Mesenchymal stem cell (in vitro differentiated cells and primary cell): ENCODE results near the gene SYNGR3.
A peak's percentile ranks its signal among the peaks of the same experiment; 100 is the strongest.

Experiments
- DNase-seq: peaks from one replicate; pipeline ENCODE4 v3.0.0-alpha.2; 2013
- H2AFZ ChIP-seq: one replicate; pipeline ENCODE4 v1.6.1; 2013; ENCODE audit warnings: low read depth, mild to moderate bottlenecking, control low read depth, inconsistent platforms, low read length, moderate library complexity
- H2AK5ac ChIP-seq: 2 replicates; pipeline ENCODE4 v1.6.1; 2013; ENCODE audit warnings: low read length, moderate library complexity, mild to moderate bottlenecking, inconsistent platforms; ENCODE audit not compliant: severe bottlenecking
- H2BK120ac ChIP-seq: one replicate; pipeline ENCODE4 v1.6.1; 2013; ENCODE audit warnings: low read depth, mild to moderate bottlenecking, inconsistent platforms, low read length, moderate library complexity
- H2BK12ac ChIP-seq, 2 experiments: one replicate each; pipeline ENCODE4 v1.6.1; 2013; ENCODE audit warnings: inconsistent platforms in 2 of 2, low read length in 2 of 2, mild to moderate bottlenecking in 2 of 2, moderate library complexity in 2 of 2, control low read depth in 1 of 2
- H2BK15ac ChIP-seq: one replicate; pipeline ENCODE4 v1.6.1; 2013; ENCODE audit warnings: mild to moderate bottlenecking, low read depth, inconsistent platforms; ENCODE audit not compliant: poor library complexity, severe bottlenecking
- H2BK5ac ChIP-seq: 2 replicates; pipeline ENCODE4 v1.6.1; 2013; ENCODE audit warnings: low read depth, mild to moderate bottlenecking, low read length, control low read depth, inconsistent platforms; ENCODE audit not compliant: poor library complexity, severe bottlenecking
- H3K14ac ChIP-seq, 2 experiments: one replicate each; pipeline ENCODE4 v1.6.1; 2013; ENCODE audit warnings: inconsistent platforms in 2 of 2, low read length in 2 of 2, control low read depth in 1 of 2, mild to moderate bottlenecking in 1 of 2, moderate library complexity in 1 of 2
- H3K18ac ChIP-seq, 2 experiments: one replicate each; pipeline ENCODE4 v1.6.1; 2013; ENCODE audit warnings: inconsistent platforms in 2 of 2, low read length in 2 of 2, control low read depth in 1 of 2, low read depth in 1 of 2, mild to moderate bottlenecking in 1 of 2
- H3K23ac ChIP-seq, 2 experiments: one replicate each; pipeline ENCODE4 v1.6.1; 2013; ENCODE audit warnings: inconsistent platforms in 2 of 2, low read length in 2 of 2, mild to moderate bottlenecking in 2 of 2, moderate library complexity in 2 of 2, control low read depth in 1 of 2
- H3K27ac ChIP-seq: 2 replicates; pipeline ENCODE4 v1.5.1; 2013; ENCODE audit warnings: mild to moderate bottlenecking, moderate library complexity, low read length, control low read depth, inconsistent platforms; ENCODE audit not compliant: poor library complexity, severe bottlenecking
- H3K27me3 ChIP-seq, 2 experiments: 2 replicates each; pipeline versions ENCODE4 v1.6.1 to v1.7.0; 2013; ENCODE audit warnings: low read length in 2 of 2, mild to moderate bottlenecking in 2 of 2, moderate library complexity in 2 of 2, control low read depth in 1 of 2, inconsistent platforms in 1 of 2; ENCODE audit not compliant: control insufficient read depth in 1 of 2, insufficient read depth in 1 of 2
- H3K36me3 ChIP-seq, 2 experiments: 2 replicates each; pipeline versions ENCODE4 v1.6.1 to v1.7.0; 2013; ENCODE audit warnings: low read length in 2 of 2, control low read depth in 1 of 2, inconsistent platforms in 1 of 2, low read depth in 1 of 2, mild to moderate bottlenecking in 1 of 2; ENCODE audit not compliant: insufficient read depth in 2 of 2, control insufficient read depth in 1 of 2
- H3K4ac ChIP-seq, 2 experiments: one replicate each; pipeline ENCODE4 v1.6.1; 2013; ENCODE audit warnings: inconsistent platforms in 2 of 2, low read length in 2 of 2, mild to moderate bottlenecking in 2 of 2, moderate library complexity in 2 of 2, control low read depth in 1 of 2, low read depth in 1 of 2
- H3K4me1 ChIP-seq: 2 replicates; pipeline ENCODE4 v1.6.1; 2013; ENCODE audit warnings: low read depth, low read length, control low read depth; ENCODE audit not compliant: control insufficient read depth, insufficient read depth
- H3K4me2 ChIP-seq: 2 replicates; pipeline ENCODE4 v1.6.1; 2013; ENCODE audit warnings: low read length, mild to moderate bottlenecking, inconsistent platforms; ENCODE audit not compliant: poor library complexity, severe bottlenecking
- H3K4me3 ChIP-seq, 2 experiments: 2 replicates each; pipeline versions ENCODE4 v1.5.1 to v1.7.0; 2013; ENCODE audit warnings: low read length in 2 of 2, mild to moderate bottlenecking in 2 of 2, control low read depth in 1 of 2, low read depth in 1 of 2; ENCODE audit not compliant: insufficient read depth in 1 of 2
- H3K79me1 ChIP-seq: replicated peaks from 2 replicates; pipeline ENCODE4 v1.6.1; 2013; ENCODE audit warnings: mild to moderate bottlenecking, control low read depth, low read length, inconsistent platforms; ENCODE audit not compliant: poor library complexity, severe bottlenecking
- H3K9ac ChIP-seq: 2 replicates; pipeline ENCODE4 v1.7.0; 2013; ENCODE audit warnings: mild to moderate bottlenecking, low read length, moderate library complexity
- H3K9me3 ChIP-seq: 2 replicates; pipeline ENCODE4 v1.7.0; 2013; ENCODE audit warnings: mild to moderate bottlenecking, low read length; ENCODE audit not compliant: control insufficient read depth
- H4K8ac ChIP-seq: one replicate; pipeline ENCODE4 v1.6.1; 2013; ENCODE audit warnings: inconsistent platforms, mild to moderate bottlenecking, low read length, moderate library complexity
- H4K91ac ChIP-seq: one replicate; pipeline ENCODE4 v1.6.1; 2013; ENCODE audit warnings: mild to moderate bottlenecking, low read length, inconsistent platforms
- WGBS: methylation state at CpG from one replicate; pipeline ENCODE4 v1.1.7; 2013; ENCODE audit warnings: mixed read lengths; 5-methylcytosine and 5-hydroxymethylcytosine counted together

The SYNGR3 gene

DNA sequence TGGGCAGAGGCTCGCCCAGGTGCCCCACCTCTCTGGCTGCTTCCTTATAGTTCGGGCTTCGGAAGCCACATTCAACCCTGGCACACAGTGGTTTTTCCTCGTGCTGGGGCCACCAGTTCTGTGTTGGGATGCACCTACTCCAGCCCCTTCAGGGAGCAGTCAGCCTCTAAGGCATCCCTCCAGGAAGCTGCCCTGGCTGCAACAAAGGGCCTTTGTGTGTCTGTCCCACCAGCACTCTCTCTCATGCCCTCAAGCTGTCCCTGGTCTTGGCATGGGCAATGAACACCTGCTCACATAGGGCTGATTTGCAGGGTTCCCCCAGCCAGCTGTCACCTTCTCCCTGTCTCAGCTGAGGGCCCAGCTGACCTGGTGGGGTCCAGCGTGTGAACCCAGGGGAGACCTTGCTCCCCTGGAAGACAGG, 7.7 kb upstream of the SYNGR3 start:
- no peak overlapping the region for H3K18ac ChIP-seq
- no peak overlapping the region for H3K4me3 ChIP-seq
- H3K9me3 ChIP-seq, result no peaks in the 10 kb centered on the region
- H3K4me1 ChIP-seq, result peaks cover 35% of the 10 kb centered on the region
- H3K4me2 ChIP-seq, result no peak overlapping the region
- H3K4ac ChIP-seq, result no peak overlapping the region
- no peak overlapping the region for H4K91ac ChIP-seq
- no peak overlapping the region for H4K8ac ChIP-seq
- H2BK5ac ChIP-seq, result no peak overlapping the region
- peaks cover 35 to 41% of the 10 kb centered on the region in 2 experiments for H3K27me3 ChIP-seq
- no peak for DNase-seq
- no peak overlapping the region for H3K14ac ChIP-seq
- peaks cover 17% of the 10 kb centered on the region for H3K79me1 ChIP-seq
- no peak overlapping the region for H2AK5ac ChIP-seq
- no peak overlapping the region for H3K9ac ChIP-seq
- no peak overlapping the region for H3K27ac ChIP-seq
- peaks cover 31 to 51% of the 10 kb centered on the region in 2 experiments for H3K36me3 ChIP-seq
- H2AFZ ChIP-seq, result no peak overlapping the region
- no peak overlapping the region for H3K23ac ChIP-seq
- no peak overlapping the region for H2BK15ac ChIP-seq
- no peak overlapping the region for H2BK120ac ChIP-seq
- WGBS, result 63% methylated on average over 5 of the region's 5 CpGs
- no peak overlapping the region for H2BK12ac ChIP-seq

DNA sequence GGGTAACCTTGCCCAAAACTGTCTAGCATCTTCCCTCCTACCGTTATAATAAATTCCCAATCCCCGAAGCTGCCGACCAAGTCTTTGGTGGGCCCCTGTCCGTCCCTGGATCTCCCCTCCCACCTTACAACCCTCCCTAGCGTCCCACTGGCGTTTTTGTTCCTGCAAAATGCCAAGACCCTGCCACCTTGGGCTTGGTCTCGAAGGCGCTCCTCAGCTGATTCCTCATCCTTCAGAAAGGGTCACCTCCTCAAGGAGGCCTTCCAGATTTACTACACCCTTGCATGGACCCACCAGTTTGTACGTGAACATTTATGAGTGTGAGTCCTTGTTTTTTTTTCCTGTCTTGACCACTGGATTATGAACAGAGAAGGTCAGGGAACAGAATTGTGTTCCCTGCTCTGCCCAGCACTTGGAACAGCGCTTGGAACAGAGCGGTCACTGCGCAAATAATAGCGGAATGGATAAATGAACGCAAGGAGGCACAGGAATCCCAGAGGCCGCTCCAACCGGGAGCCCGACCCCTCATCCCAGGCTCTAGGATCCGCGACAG, 6.7 kb upstream of the SYNGR3 start:
- peaks cover 35 to 41% of the 10 kb centered on the region in 2 experiments for H3K27me3 ChIP-seq
- no peak overlapping the region for H2BK15ac ChIP-seq
- H3K4me3 ChIP-seq, result peak overlapping the region; percentile 81 to 88
- no peak overlapping the region for H2BK12ac ChIP-seq
- no peak for DNase-seq
- peaks cover 35% of the 10 kb centered on the region for H3K4me1 ChIP-seq
- H4K8ac ChIP-seq, result no peak overlapping the region
- H3K4me2 ChIP-seq, result peak overlapping the region; percentile 97
- H3K9me3 ChIP-seq, result no peaks in the 10 kb centered on the region
- peak overlapping the region in 1 of 2 experiments; percentile 88 for H3K18ac ChIP-seq
- H3K79me1 ChIP-seq, result peaks cover 20% of the 10 kb centered on the region
- H4K91ac ChIP-seq, result no peak overlapping the region
- H2AK5ac ChIP-seq, result no peak overlapping the region
- H3K27ac ChIP-seq, result no peak overlapping the region
- peak overlapping the region; percentile 81 for H3K9ac ChIP-seq
- H3K36me3 ChIP-seq, result peaks cover 25 to 47% of the 10 kb centered on the region in 2 experiments
- WGBS, result 43% methylated on average over 19 of the region's 19 CpGs
- H3K23ac ChIP-seq, result peak overlapping the region in 1 of 2 experiments; percentile 91
- H2BK120ac ChIP-seq, result no peak overlapping the region
- H2AFZ ChIP-seq, result peak overlapping the region; percentile 90
- no peak overlapping the region for H3K4ac ChIP-seq
- no peak overlapping the region for H2BK5ac ChIP-seq
- no peak overlapping the region for H3K14ac ChIP-seq

DNA sequence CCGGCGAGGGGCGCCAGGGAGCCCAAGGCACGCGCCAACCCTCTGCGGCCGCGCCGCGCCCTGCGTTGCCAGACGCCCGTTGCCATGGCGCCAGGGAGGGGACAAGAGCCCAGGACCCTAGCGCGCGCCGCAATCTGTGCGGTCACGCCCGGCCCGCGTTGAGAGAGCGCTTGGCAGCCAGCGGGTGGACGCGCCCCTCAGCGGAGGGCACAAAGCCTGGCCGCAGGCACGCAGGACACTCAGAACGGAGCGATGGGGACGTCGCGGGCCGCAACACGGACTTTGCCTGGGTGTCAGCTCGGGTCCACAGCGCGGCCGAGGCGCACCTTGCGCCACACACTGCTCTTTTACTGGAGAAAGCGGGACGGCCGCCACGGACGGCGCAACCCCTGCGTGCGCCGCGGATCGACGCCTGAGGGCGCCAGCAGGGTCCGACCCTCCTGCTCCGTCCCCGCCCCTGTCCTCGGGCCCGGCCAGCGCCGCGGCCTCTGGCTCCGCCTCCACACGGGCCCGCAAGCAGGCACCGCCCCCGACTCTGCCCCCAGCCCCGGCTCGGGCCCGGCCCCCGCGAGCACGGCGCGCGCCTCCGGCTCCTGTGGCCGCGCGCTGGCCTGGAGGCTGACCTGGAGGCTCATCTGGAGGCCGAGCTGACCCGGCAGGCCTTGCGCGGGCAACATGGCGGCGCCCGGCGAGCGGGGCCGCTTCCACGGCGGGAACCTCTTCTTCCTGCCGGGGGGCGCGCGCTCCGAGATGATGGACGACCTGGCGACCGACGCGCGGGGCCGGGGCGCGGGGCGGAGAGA, 6.0 kb upstream of the SYNGR3 start, which contains the start of gene GFER:
TSS of gene GFER (plus strand) at position 650 of the 803 bp plus-strand sequence. CDS start at position 676, 26 bp downstream.
- Histone ChIP-seq H4K91ac (no peak within 1 kb of the TSS), H3K9ac (peak within 1 kb of the TSS; percentile 89), H2BK12ac (peak within 1 kb of the TSS in 1 of 2 experiments; percentile 85), H3K27ac (no peak within 1 kb of the TSS), H3K4me2 (peak within 1 kb of the TSS; percentile 97), H3K23ac (peak within 1 kb of the TSS in 1 of 2 experiments; percentile 91), H3K36me3 (peaks cover 19 to 44% of the 10 kb centered on the region in 2 experiments), H3K79me1 (peaks cover 20% of the 10 kb centered on the region), H2AK5ac (no peak within 1 kb of the TSS), H2BK15ac (no peak within 1 kb of the TSS), H3K4ac (peak within 1 kb of the TSS; percentile 58 to 76), H3K4me3 (peak within 1 kb of the TSS; percentile 81 to 88), H3K27me3 (peaks cover 39 to 44% of the 10 kb centered on the region in 2 experiments), H4K8ac (peak within 1 kb of the TSS; percentile 96), H3K18ac (peak within 1 kb of the TSS; percentile 75 to 88), H3K9me3 (no peaks in the 10 kb centered on the region), H2BK120ac (peak within 1 kb of the TSS; percentile 74), H2BK5ac (no peak within 1 kb of the TSS), H2AFZ (peak within 1 kb of the TSS; percentile 90), H3K14ac (peak within 1 kb of the TSS in 1 of 2 experiments; percentile 91), H3K4me1 (peaks cover 35% of the 10 kb centered on the region)
- WGBS, result under 1% methylated on average over 89 of the region's 109 CpGs
- DNase-seq, result peak; percentile 92
